GM12878 (cell line): ENCODE measurements around the gene L3HYPDH. TPM values are rescaled to one million over a fixed set of nuclear protein-coding genes. Genes with fewer than 3 reads are reported as not detected.

ENCODE experiments used
- CBX5 ChIP-seq: sonication (generic); IDR thresholded peaks from 2 replicates; pipeline ENCODE4 v1.6.1; 2016; ENCODE audit warnings: low read depth, moderate library complexity, mild to moderate bottlenecking, inconsistent platforms
- CTCF ChIP-seq, 3 experiments: IDR thresholded peaks in 2 of 3; conservative IDR thresholded peaks in 1 of 3; 2 replicates each; pipeline ENCODE4 v1.5.1; 2011; ENCODE audit warnings: low read depth in 3 of 3, low read length in 3 of 3, mild to moderate bottlenecking in 3 of 3, control low read depth in 2 of 3, moderate library complexity in 2 of 3, inconsistent platforms in 1 of 3, mixed read lengths in 1 of 3; ENCODE audit not compliant: control insufficient read depth in 2 of 3, insufficient read depth in 1 of 3; ENCODE audit errors: extremely low read depth in 1 of 3
- HDGF ChIP-seq: fragments of 450-650 bp; IDR thresholded peaks from 2 replicates; pipeline ENCODE4 v1.6.1; 2016; ENCODE audit warnings: antibody characterized with exemption
- IRF3 ChIP-seq: fragments of 450-650 bp; IDR thresholded peaks from 2 replicates; pipeline ENCODE4 v1.6.1; 2014; ENCODE audit warnings: mild to moderate bottlenecking
- IRF4 ChIP-seq: IDR thresholded peaks from 2 replicates; pipeline ENCODE4 v1.6.1; 2011; ENCODE audit warnings: low read depth, low read length
- MEF2A ChIP-seq: IDR thresholded peaks from 2 replicates; pipeline ENCODE4 v1.6.1; 2011; ENCODE audit warnings: low read depth, mild to moderate bottlenecking, low read length, moderate library complexity; ENCODE audit not compliant: insufficient read depth
- MEF2B ChIP-seq: fragments of 450-650 bp; IDR thresholded peaks from 2 replicates; pipeline ENCODE4 v1.6.1; 2018; ENCODE audit warnings: mild to moderate bottlenecking, moderate library complexity; ENCODE audit not compliant: partially characterized antibody, poor library complexity, severe bottlenecking
- MLLT1 ChIP-seq: fragments of 450-650 bp; IDR thresholded peaks from 2 replicates; pipeline ENCODE4 v1.6.1; 2016; ENCODE audit warnings: mild to moderate bottlenecking
- MXI1 ChIP-seq: fragments of 150-350 bp; IDR thresholded peaks from 2 replicates; pipeline ENCODE4 v1.6.1; 2011; ENCODE audit warnings: low read depth, mild to moderate bottlenecking, inconsistent platforms, low read length, improper control_type of control experiment
- NFYB ChIP-seq: IDR thresholded peaks from 2 replicates; pipeline ENCODE4 v1.6.1; 2011; ENCODE audit warnings: low read depth, mild to moderate bottlenecking, low read length, improper control_type of control experiment, moderate library complexity; ENCODE audit not compliant: insufficient read depth
- NKRF ChIP-seq: fragments of 450-650 bp; conservative IDR thresholded peaks from 2 replicates; pipeline ENCODE4 v1.6.1; 2017; ENCODE audit warnings: mild to moderate bottlenecking, moderate library complexity
- NR2C1 ChIP-seq: fragments of 450-650 bp; IDR thresholded peaks from 2 replicates; pipeline ENCODE4 v1.6.1; 2017; ENCODE audit warnings: antibody characterized with exemption, mild to moderate bottlenecking, moderate library complexity
- NR2C2 ChIP-seq: IDR thresholded peaks from 2 replicates; pipeline ENCODE4 v1.6.1; 2011; ENCODE audit warnings: borderline replicate concordance, low read depth; ENCODE audit not compliant: control insufficient read depth, insufficient read length
- polyA plus RNA-seq, 11 experiments: library from polyadenylated mRNA; depleted of rRNA in 4 of 11; unstranded in 6 of 11; stranded (reverse) in 5 of 11; fragments of >200 nt; fragmentation: Nextera tagmentation in 4 of 11; fragmentation: Illumina TruSeq in 1 of 11; extraction: Ambion mirVana in 4 of 11; extraction: Trizol in 1 of 11; gene quantifications; 1 replicate in 1 of 11; 2 replicates in 10 of 11; pipeline versions ENCODE4 v1.2.1 to v1.2.3, GENCODE V29; 2011 to 2016; ENCODE audit warnings: inconsistent platforms in 2 of 11, missing spikeins in 2 of 11, low read depth in 1 of 11
- total RNA-seq, 4 experiments: library from RNA; depleted of rRNA in 3 of 4; stranded (reverse); fragments of >200 nt in 3 of 4; fragmentation: Illumina TruSeq in 1 of 4; extraction: Trizol in 1 of 4; gene quantifications; 2 replicates each; pipeline versions ENCODE4 v1.2.1 to v1.2.3, GENCODE V29; 2013 to 2021

L3HYPDH gene
- total and polyA plus RNA-seq, 10 of the 15 experiments (the other 5 are each of a cell fraction or from before 2014, with no cell fraction given), result 11.5 to 27.8 (median 15.8) TPM

- TF ChIP-seq CTCF (IDR thresholded peaks at IDR 0.05 in 2 of 3, conservative IDR thresholded peaks at IDR 0.05 in 1 of 3; ENCODE audit: control insufficient read depth in 2 of 3, extremely low read depth in 1 of 3, insufficient read depth in 1 of 3, low read depth in 3 of 3, low read length in 3 of 3) (no peak), MEF2A (no peak), MLLT1 (0 out of 2 replicates have a peak, but pooled peaks have one; percentile 20), NKRF (peak; percentile 50; the same call in 1 of the 2 replicates), NR2C1 (peak; percentile 81), CBX5 (0 out of 2 replicates have a peak, but pooled peaks have one; percentile 32), IRF3 (no peak), NFYB (no peak), HDGF (no peak), IRF4 (no peak), MXI1 (peak; percentile 8), MEF2B (no peak), NR2C2 (no peak)
Observed at GRCh38 chr14:59484639-59485175, 499 bp upstream of the L3HYPDH start (continued).
